GM04504 (cell line): ENCODE results near the gene DMC1.
"Not testable (repeated sequence)": the region's sequence is repeated elsewhere in the genome, so short reads cannot be mapped to it uniquely, and the experiment has no call there.

ENCODE experiments used
- DNase-seq: peaks from one replicate; pipeline ENCODE4 v3.0.0-alpha.2; 2012; ENCODE audit warnings: low read depth

The DMC1 gene

GRCh38 chr22:38501797-38502672 is 67.9 kb downstream of the DMC1 start:
- no peak for DNase-seq

- no peak for DNase-seq
Observed at GRCh38 chr22:38497869-38498268, 72.1 kb downstream of the DMC1 start.

GRCh38 chr22:38494939-38495338 is 75.0 kb downstream of the DMC1 start:
- no peak for DNase-seq

GRCh38 chr22:38494498-38494897 is 75.5 kb downstream of the DMC1 start:
- no peak for DNase-seq

- no peak for DNase-seq
Observed at GRCh38 chr22:38491707-38492348, 78.2 kb downstream of the DMC1 start.

- no peak for DNase-seq
Observed at GRCh38 chr22:38490915-38491314, 79.1 kb downstream of the DMC1 start.

GRCh38 chr22:38490475-38490874 is 79.5 kb downstream of the DMC1 start:
- no peak for DNase-seq

- no peak for DNase-seq
Observed at GRCh38 chr22:38489561-38490145, 80.3 kb downstream of the DMC1 start.

- DNase-seq = no peak
Observed at GRCh38 chr22:38489142-38489541, 80.8 kb downstream of the DMC1 start.

GRCh38 chr22:38487946-38488345 is 82.0 kb downstream of the DMC1 start:
- no peak for DNase-seq

- no peak for DNase-seq
Observed at GRCh38 chr22:38485783-38486182, 84.2 kb downstream of the DMC1 start.

GRCh38 chr22:38484244-38484643 is 85.7 kb downstream of the DMC1 start:
- no peak for DNase-seq

GRCh38 chr22:38482662-38483308 is 87.2 kb downstream of the DMC1 start:
- no peak for DNase-seq

GRCh38 chr22:38481871-38482332 is 88.1 kb downstream of the DMC1 start:
- no peak for DNase-seq

GRCh38 chr22:38481162-38481870 is 88.7 kb downstream of the DMC1 start:
- DNase-seq = no peak

- DNase-seq = no peak
Observed at GRCh38 chr22:38479096-38479837, 90.7 kb downstream of the DMC1 start.

- DNase-seq = no peak
Observed at GRCh38 chr22:38477585-38477984, 92.4 kb downstream of the DMC1 start.

GRCh38 chr22:38474003-38474607 is 95.9 kb downstream of the DMC1 start:
- DNase-seq = no peak

GRCh38 chr22:38471237-38471636 is 98.7 kb downstream of the DMC1 start:
- DNase-seq = no peak

- not testable (repeated sequence) for DNase-seq
Observed at GRCh38 chr22:38470179-38470578, 99.8 kb downstream of the DMC1 start.

- no peak for DNase-seq
Observed at GRCh38 chr22:38469306-38469781, 100.6 kb downstream of the DMC1 start.
